DMS 273 (cell line): ENCODE measurements around the gene NUP153.
"Not testable (repeated sequence)": the region's sequence is repeated elsewhere in the genome, so short reads cannot be mapped to it uniquely, and the experiment has no call there.

ENCODE experiments used
- DNase-seq: peaks from one replicate; lab custom pipeline; 2025; ENCODE audit not compliant: unreplicated experiment; lab: John Stamatoyannopoulos, UW

NUP153 gene

DNA sequence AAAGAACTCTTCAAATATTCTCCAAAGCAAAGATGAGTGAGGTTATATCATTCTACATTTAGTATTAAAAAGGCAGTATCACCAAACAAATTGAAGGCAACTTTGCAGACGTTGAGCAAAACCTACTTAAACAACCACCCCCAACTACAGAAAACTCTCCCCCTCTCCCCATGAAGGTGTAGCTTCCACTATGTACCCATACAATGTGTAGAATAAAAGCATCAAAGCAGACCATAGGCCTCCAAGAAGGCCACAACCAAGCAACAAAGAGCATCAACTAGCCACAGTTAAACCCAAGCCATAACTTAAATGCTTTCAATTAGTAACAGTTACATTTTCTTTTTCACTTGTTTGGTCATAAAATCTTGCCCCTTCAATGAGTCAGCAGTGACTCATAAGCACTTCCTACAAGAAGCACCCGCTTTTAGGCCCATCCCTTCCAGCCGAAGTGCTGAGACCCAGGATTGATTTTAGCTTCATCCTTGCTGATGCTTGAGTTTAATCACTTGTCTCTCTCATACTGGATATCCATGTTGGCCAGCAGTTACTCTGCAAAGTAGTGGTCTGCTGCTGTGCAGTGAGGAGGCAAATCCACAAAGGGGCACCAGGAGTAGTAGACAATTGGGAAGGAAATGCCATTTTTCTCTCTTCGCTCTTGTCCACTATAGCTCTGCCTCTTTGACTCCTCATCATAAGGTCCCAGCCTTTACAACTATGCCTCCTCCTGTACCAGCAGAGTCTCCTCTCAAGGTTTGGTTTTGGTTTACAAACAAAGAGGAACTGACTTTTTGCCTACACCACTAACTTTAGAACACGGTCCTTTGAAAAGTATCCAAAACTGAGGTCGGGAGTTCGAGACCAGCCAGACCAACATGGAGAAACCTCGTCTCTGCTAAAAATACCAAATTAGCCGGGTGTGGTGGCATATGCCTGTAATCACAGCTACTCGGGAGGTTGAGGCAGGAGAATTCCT is 8.4 kb upstream of the NUP153 start:
- no peak for DNase-seq

DNA sequence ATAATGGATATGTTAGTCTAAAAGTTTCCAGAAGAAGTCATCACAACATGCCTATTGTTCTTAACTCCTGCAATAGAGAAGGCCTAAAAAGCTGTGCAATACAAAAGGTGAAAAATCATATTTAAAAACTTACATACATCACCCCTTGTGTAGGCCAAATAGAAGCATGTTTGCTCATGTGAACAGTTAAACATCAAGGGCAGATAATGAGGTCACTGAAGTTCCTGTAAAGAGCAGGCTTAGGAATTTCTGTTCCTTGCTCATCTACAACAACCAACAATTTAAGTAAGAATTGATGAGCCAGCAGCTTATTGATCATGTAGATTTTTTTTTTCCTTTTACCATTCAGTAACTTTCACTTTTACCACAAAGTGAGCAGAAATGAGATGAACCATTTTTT is 7.5 kb upstream of the NUP153 start:
- DNase-seq = no peak

DNA sequence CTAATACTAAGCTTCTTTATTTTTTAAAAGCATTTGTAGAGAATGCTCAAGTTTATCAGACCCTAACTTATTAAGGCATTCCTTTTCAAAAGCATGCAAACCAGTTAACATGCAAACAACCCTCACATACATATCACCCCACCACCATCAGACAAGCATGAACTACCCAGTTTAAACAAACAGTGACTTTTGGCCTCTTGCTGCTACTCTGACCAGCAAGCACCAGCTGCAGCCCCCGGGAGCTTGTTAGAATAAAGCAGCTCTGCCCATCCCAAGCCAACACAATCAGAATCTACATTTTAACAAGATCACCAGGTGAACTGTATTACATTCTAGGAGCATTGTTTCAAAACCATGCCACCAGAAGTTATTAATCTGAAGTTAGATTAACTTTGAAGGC is 5.9 kb upstream of the NUP153 start:
- no peak for DNase-seq

DNA sequence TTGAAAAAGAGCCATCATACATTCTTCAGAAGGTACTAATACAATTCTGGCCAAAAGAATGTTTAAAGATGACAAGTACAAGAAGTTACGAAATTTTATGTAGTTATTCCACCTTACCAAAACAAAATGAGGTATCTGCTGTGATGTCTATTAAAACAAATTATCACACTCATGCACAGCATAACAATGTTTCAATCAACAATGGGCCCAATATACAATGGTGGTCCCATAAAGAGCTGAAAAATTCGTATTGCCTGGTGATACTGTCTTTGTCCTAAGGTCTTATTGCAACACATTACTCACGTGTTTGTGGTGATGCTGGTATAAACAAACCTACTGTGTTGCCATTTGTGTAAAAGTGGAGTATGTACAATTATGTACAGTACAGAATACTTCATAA is 3.6 kb upstream of the NUP153 start:
- DNase-seq = no peak

DNA sequence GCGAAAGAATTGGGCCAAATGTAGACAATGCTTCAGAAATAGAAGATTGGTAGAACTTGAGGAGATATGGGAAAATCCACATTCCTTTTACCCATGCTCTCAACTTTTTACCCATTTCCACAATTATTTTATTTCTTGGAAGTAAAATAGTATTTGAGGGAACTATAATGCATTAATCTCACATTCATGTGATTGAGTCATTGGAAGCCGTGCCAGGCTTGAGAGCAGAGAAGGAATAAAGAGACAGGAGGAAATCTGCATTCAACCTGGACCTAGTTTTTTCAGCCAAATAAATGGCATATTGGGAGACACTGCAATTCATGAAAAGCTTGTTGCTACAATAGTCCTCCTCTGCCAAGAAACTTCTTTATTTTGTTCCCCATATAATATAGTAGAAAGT is 2.8 kb upstream of the NUP153 start:
- DNase-seq = no peak

DNA sequence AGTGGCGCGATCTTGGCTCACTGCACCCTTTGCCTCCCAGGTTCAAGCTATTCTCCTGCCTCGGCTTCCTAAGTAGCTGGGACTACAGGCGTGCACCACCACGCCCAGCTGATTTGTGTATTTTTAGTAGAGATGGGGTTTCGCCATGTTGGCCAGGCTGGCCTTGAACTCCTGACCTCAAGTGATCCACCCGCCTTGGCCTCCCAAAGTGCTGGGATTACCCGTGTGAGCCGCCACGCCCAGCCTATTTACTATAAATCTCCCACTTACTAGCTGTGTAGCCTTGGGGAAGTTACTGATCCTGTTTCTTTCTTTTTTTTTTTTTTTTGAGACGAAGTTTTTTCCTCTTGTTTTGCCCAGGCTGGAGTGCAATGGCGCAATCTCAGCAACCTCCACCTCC is 1.3 kb upstream of the NUP153 start:
- DNase-seq = not testable (repeated sequence)

DNA sequence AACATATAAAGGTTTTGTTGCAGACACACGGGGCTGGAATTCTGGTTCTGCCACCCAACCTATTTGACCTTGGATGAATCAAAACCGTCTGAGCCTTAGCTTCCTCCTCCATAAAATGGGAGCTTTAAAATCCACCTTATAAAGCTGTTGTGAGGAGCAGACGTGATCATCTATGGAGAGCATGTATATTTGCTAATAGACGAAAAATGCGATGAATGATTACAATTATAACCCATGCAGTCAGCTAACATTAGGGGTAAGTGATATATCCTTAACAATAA is 586 bp upstream of the NUP153 start:
- DNase-seq = peak; percentile 34

DNA sequence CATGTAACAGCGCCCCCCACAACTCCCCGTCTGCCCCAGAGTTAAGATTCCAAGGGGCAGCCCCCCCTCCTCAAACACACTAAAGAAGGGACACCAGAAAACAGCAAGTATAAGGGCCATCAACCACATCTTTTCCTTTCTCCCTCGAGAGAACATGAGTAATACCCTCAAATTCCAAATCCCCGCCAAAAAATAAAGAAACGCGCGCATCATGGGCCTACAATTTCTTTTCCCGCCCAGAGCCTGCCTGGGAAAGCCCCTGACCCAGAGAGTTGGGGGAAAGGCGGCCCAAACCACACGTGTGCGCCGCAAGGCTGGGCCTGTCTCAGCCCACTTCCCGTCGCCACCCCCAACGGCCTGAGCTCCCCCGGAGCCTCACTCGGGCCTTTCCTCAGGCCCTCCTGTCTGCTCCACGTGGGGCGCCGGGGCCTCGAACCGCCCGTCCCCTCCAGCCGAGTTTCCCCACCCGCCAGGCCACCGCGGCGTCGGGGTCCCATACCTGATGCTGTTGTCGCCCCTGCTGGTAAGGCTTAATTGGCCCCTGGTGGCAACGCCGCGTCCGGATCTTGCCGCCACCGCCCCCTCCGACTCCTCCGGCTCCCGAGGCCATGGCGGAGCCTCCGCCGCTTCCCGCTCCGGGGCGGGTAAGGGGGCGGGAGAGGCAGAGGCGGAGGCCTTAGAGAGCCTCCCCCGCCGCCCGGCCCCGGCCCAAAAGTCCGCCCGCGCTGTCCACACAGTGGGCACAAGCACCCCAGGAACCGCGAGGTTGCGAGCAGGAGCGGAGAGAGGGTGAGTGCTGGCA is 746 bp downstream of the NUP153 start:
- DNase-seq = peak; percentile 89

DNA sequence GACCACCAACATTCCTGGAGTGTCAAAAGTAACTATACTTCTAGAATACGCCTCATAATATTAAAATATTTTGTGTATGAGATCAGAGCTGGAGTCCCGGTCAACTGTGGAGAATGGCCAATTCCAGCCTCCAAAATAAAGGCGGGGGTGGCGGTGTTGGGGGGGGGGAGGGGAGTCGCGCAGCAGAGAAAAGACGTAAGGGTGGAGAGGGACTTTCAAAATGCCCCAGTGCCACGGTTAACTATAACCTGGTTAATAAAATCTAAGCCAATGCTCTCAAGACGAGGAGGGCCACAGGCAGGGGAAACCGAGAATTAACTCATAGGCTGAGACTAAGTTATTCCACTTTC is 1.3 kb downstream of the NUP153 start:
- DNase-seq = peak; percentile 86

DNA sequence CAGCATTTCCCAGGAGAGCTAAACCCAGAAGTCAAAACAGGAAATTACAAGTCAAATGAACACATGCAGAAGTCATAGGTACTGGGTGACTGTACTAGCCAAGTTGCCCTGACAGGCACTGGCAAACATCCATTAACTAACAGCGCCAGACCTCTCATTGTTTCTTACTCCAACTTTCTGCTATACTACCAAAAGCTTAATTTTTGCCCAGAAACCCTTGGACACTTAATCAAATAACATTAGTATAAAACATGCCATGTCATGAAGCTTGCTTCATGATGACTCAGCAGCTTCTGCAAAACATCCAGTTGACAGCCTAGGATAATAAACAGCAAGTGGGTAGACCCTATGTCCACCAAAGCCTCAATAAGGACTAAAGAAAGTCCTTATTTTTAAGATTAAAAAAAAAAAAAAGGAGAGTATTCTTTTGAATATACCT is 3.5 kb downstream of the NUP153 start:
- DNase-seq = peak; percentile 50

DNA sequence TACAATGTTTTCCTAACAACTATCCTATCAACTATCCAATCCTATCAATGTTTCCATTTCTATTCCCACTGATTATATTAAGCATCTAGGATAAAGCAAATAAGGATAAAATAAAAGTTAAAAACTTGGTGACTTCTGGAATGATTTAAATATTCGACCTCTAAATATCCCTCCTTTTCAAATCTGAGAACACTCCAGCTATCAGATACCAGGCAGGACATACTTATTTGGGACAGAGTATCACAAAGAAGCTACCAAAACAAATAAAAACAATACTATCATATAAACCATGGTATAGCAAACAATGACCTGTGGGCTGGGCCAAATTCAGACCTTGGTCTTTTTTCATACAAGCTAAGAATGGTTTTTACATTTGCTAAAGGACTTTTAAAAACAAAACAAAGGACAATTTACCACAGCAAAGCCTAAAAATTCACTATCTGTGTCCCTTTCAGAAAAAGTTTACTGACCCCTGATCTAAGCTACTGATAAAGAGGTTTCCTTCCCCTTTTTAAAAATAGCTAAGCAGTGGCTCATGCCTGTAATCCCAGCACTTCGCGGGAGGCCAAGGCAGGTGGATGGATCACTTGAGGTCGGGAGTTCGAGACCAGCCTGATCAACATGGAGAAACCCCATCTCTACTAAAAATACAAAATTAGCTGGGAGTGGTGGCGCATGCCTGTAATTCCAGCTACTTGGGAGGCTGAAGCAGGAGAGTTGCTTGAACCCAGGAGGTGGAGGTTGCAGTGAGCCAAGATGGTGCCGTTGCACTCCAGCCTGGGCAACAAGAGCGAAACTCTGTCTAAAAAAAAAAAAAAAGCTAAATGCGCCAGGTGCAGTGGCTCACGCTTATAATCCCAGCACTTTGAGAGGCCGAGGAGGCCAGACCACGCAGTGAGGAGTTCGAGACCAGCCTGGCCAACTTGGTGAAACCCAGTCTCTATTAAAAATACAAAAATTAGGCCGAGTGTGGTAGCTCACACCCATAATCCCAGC is 6.0 kb downstream of the NUP153 start:
- DNase-seq = no peak

DNA sequence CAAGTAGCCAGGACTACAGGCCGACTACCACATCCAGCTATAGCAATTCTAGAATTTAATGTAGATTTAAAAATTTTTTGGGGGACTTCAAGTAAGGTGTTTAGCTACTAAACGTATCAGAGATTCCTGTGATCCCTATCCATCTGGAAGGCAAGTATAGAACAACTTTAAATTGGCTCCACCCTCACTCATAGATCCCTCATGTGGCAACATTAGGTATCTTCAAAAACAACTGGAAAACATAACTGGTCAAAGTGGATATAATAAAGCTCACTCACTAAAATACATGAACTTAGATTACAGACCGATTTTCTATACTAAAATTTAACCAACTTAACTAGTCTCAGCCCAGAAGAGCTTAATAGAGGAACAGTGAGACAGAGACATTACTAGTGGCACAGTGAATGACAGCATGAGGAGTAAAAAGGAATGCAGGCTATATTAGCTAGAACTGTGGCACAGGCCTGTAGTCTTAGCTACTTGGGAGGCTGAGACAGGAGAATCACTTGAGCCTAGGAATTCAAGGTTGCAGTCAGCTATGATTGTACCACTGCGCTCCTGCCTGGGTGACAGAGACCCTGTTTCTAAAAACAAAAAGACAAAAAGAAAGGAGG is 14.7 kb downstream of the NUP153 start:
- DNase-seq = peak; percentile 21

DNA sequence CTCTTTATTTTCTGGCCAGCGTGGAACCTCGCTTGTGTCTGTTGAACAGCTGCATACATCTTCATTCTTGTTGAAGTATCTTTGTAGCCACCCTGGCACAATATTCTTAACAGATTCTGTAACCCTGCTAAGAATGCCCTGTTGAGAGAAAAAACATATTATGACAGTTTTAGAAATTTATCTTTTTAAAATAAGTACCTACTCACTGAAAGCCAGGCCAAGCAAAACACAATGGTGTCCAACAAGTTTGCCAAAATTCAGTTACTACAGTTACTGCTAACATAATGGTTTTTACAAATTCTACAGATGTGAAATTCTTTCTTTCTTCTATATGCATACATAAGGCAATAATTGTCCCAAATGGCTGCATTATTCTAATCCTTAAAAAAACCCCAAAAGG is 18.2 kb downstream of the NUP153 start:
- DNase-seq = peak; percentile 56

DNA sequence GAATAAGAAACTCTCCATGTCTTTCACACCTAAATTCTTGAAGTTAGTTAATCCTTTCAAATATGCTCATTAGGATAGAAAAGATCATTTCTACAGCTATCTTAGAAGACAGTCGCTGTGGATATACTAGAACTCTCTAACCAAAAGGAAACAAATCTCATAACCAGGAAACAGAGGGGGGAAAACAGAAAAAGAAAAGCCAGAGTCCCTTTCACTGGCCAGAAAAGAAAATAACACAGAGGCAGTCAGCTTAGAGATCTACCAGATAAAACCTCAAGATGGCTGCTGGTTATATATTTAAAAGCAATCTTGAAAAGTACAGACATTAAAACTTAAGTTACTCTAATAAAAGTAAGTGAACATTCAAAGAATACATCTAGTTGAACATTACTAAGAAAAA is 19.6 kb downstream of the NUP153 start:
- DNase-seq = no peak

DNA sequence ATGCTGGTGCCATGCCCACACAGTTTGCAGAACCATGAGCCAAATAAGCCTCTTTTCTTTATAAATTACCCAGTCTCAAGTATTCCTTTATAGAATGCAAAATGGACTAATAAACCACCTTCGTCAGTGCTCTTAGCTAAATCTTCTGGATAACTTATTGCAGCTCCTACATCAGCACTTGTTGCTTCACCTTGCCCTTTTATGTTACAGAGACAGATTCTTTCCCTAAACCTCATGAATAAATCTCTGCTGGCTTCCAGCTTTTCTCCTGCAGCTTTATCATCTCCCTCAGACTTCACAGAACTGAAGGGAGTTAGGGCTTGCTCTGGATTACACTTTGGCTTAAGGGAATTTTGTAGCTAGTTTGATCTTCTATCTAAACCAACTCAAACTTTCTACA is 22.6 kb downstream of the NUP153 start:
- DNase-seq = no peak

DNA sequence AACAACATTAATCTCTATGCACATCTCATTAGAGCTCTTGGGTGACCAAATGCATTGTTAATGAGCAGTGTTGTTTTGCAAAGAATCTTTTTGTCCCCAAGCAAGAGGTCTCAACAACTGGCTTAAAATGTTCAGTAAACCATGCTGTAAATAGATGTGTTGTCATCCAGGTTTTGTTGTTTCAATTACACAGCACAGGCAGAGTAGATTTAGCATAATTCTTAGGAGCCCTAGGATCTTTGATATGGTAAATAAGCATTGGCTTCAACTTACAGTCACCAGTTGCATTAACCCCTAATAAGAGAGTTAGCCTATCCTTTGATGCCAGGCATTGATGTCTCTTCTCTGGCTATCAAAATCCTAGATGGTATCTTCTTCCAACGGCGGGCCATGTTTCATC is 23.3 kb downstream of the NUP153 start:
- no peak for DNase-seq

DNA sequence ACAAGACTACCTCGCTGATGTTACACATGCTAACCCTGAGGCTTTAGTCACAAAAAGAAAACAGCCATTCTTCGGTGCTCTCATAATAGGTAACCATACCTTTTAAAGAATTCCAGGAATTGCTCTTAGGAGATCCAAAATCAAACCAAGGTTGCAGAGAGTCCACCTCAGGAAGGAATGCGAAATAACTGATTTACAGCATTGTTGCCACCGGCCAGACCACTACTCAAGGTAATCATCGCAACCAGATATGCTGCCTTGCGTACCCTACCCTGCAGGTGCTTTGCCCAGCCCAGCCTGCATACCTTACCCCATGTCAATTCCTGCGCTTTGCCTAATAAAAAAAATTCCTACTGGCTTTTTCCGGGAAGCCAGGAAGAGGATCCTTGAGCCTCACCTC is 27.0 kb downstream of the NUP153 start:
- no peak for DNase-seq

DNA sequence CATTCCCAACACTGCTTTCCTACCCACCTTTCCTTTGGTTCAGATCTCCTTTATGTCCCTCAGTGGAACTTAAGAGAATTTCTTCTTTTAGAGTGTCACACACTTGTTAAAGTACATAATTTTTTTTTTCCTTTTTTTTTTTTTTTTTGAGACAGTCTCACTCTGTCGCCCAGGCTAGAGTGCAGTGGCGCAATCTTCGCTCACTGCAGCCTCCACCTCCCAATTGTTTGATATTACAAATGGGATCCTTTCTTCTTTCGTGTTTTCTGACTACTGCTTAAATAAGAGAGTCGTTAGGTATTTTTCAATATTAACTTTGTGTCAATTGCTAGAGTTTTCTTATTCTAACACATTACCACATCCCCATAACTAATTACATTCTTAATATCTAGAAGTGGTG is 29.1 kb downstream of the NUP153 start:
- DNase-seq = no peak

DNA sequence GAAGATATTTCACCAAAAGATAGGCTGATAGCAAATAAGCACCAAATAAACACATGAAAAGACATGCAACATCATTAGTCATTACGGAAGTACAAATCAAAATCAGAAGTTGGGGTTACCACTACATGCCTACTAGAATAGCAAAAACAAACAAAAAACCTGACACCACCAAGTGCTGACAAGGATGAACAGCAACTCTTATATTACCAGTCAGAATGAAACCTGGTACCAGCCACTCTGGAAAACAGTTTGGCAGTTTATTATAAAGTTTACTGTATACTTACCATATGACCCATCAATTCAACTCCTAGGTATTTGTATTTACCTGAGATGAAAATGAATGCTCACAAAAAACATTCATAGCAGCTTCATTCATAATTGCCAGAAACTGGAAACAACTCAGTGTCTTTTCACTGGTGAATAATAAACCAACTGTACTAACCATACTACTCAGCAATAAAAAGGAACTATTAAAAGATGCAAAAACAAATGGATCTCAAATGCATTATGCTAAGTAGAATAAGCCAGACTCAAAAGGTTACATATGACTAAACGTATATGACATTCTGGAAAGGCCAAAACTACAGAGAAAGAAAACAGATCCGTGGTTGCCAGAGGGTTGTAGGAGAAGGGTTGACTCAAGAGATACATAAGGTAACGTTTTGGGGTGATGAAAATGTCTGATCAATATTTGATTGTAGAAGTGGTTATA is 33.0 kb downstream of the NUP153 start:
- no peak for DNase-seq

DNA sequence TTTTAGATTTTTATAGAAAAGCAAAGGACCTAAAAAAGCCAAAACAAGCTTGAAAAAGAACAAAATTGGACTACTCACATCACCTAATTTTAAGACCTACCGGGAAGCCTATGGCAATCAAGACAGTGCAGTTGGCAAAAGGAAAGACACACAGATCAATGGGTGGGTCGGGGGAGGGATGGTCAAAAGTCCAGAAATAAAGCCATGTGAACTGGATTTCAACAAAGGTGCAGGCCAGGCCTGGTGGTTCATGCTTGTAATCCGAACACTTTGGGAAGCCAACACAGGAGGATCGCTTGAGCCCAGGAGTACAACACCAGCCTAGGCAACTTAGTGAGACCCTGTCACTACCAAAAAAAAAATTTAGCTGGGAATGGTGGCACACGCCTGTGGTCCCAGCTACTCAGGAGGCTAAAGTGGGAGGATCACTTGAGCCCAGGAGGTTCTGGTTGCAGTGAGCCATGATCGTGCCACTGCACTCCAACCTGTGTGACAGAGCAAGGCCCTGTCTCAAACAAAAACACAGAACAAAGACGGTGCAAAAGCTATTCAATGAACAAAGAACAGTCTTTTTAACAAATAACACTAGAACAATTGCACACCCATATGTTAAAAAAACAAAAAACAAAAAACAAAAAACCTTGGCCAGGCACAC is 34.5 kb downstream of the NUP153 start:
- DNase-seq = no peak
